Measurements from ENCODE around the gene COL4A2.

The COL4A2 gene

GRCh38 chr13:110402299-110403069 is 95.4 kb downstream of the COL4A2 start:
- DNase-seq (ENCODE audit: low read depth in 2 of 2) = no peak

DNA sequence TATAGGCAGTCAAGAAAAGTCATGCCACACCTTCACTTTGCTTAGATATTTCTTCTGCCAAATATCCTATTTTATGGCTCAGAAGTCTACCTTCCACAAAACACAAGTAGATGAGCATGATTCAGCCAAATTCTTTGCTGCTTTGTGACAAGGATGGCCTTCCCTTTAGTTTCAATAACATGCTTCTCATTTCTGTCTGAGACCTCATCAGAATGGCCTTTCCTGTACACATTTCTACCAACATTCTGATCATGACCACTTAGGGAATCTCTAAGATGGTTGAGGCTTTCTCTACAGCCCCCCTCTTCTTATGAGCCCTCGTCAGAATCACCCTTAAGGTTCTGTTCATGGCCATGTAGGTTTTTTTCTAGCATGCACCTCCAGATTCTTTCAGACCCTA is 96.2 kb downstream of the COL4A2 start:
- DNase-seq (ENCODE audit: low read depth in 2 of 2) = peak in 1 of 2 experiments; percentile 72

GRCh38 chr13:110403721-110404120 is 96.6 kb downstream of the COL4A2 start:
- DNase-seq (ENCODE audit: low read depth in 2 of 2) = no peak

DNA sequence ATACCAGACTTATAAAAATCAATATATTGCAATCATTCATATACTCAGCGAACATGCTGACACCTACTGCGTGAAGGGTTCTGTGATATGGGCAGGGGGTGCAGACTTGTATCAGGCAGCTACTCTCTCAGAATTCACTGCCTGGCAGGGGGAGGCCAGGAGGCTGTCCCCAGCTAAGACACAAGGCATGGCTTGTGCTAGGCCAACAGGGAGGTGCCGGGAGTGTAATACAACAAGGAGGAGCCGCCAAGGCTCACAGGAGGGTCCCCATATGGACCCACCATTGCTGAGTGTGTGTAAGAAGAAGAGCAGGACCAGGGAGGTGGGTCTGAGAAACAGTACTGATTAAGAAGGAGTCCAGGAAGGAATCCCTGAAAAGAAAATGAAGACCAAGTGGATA is 97.2 kb downstream of the COL4A2 start:
- no peak for DNase-seq (ENCODE audit: low read depth in 2 of 2)

DNA sequence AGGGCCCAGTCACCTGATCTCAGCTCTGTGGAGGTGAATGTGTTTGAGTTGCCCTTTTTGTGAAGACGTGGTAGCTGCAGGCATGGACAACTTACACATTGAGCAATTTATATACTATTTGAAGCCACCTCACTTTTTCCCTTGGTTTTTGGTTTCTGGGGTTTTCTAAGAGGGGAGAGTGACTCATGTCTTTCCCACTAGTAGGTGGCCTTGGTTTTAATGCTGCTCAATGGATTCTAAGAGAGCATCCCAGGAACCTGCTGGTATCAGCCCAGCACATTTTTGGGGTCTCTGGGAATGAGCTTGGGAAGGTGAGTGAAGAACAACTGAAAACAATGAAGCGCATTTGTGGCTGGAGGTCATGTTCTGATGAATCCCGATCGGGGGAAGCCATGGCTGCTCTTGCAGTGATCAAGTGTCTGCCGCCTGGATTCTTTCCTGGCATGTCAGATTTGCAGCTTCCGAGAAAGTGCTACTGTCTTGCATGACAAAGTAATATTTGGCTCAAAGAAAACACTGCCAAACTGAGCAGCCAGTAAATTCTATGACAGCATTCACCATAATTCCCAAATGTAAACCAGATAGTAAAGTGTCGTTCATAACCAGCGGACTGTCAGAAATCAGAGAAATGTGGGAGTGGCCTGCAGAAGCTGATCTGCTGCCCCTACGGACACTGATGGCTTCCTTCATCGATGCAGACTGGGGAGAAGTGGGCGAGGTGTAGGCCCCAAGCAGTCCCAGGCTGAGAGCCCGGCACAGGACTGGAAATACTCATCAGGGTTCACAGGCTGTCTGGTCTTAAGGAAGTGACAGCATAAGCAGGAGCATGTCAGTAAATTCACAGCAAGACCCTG is 98.7 kb downstream of the COL4A2 start:
- DNase-seq (ENCODE audit: low read depth in 2 of 2) = peak in 1 of 2 experiments; percentile 73

DNA sequence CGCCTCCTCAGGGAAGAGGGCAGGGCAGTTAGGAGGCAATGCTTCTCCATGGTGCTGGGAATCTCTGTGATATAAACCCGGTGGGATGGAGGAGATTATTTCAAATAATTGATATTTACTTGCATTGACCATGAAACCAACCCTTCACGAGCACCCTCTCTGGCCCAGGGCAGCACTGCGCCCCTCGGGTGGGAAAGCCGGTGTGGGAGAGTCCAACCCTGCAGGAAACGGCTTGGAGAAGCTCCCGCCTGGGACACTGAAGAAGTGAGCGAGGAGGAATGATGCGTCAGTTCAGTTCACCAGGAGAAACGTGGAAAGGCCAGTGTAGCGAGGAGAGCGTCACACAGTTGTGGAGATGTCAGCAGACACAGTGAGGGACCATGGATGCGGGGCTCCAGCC is 99.9 kb downstream of the COL4A2 start:
- no peak for DNase-seq (ENCODE audit: low read depth in 2 of 2)

DNA sequence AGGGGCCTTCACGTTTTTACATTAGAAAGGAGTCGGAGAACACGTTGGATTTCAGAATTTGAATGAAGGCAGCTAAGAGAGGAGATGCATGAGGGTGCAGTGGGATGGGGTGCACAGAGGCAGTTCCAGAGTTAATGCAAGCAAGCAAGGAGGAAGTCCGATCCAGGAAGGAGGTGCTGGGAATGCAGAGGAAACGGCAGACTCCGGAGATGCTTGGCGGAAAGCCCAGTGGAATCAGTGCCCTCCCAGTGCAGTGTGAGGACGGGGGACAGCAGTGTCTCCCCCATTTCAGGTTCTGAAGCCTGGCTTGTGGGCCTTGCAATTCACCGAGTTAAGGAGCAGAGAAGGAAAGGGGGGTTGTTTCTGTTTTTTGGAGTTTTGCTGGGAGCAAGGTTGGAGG is 100.4 kb downstream of the COL4A2 start:
- DNase-seq (ENCODE audit: low read depth in 2 of 2) = no peak

DNA sequence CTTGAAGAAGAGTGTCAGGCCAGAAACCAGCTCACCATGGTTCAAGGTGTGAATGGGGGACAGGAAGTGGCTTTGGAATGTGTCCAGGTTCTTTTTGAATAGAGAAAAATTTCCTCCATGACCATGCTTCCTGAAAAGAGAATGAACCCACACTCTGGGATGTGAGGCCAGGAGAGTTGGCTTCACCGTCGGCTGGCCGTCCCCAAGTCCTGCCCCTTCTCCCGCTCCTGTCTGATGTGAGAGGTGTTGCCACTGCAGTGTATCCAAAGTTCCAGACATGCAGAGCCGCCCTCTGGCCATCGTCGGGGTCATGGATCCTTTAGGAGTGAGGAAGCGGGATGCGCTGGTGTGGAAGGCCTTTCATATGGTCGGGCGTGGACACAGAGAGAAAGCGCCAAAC is 101.2 kb downstream of the COL4A2 start:
- DNase-seq (ENCODE audit: low read depth in 2 of 2) = no peak

GRCh38 chr13:110409581-110409992 is 102.5 kb downstream of the COL4A2 start:
- DNase-seq (ENCODE audit: low read depth in 2 of 2) = no peak

DNA sequence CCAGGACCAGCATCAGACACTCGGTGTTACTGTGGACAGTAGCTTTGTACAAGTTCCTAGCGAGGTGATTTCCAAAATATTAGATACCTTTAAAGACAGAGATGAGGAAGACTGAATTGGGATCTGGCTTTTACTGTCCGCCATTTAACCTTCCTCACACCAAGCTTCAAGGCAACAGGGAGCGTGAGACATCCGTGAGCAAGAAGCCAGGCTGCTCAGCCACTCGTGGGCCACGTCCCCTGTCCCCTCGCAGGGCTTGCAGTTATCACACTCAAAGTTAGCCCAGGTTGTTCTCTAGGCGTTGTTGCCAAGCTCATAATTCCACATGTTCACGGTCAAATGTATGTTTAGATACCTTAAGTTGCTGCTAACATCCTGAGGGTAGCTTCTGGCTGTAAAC is 102.9 kb downstream of the COL4A2 start:
- no peak for DNase-seq (ENCODE audit: low read depth in 2 of 2)

- DNase-seq (ENCODE audit: low read depth in 2 of 2) = no peak
These were observed 104.0 kb downstream of the COL4A2 start for GRCh38 chr13:110410936-110411687.

- no peak for DNase-seq (ENCODE audit: low read depth in 2 of 2)
These were observed 104.6 kb downstream of the COL4A2 start for GRCh38 chr13:110411688-110412059.

GRCh38 chr13:110412132-110412914 is 105.2 kb downstream of the COL4A2 start:
- peak; percentile 97 to 98 for DNase-seq (ENCODE audit: low read depth in 2 of 2)

- no peak for DNase-seq (ENCODE audit: low read depth in 2 of 2)
These were observed 106.1 kb downstream of the COL4A2 start for GRCh38 chr13:110413016-110413675.

- no peak for DNase-seq (ENCODE audit: low read depth in 2 of 2)
These were observed 106.6 kb downstream of the COL4A2 start for GRCh38 chr13:110413676-110414040.

GRCh38 chr13:110414283-110414682 is 107.2 kb downstream of the COL4A2 start:
- DNase-seq (ENCODE audit: low read depth in 2 of 2) = no peak

DNA sequence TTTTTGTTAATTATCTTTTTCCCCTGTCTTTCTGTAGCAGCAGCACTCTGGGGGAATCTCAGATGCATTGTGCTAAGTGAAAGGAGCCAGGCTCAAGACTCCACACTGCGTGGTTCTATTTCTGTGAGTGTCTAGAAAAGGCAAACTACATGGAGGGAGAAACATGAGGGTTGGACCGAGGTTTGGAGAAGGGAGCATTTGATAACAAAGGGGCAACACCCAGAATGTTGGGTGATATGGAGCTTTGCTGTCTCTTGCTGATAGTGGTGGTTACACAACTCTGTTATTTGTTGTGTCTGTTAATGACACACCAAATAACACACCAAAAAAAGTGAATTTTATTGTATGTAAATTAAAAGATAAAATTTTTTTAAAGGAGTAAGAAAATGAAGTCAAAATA is 107.8 kb downstream of the COL4A2 start:
- DNase-seq (ENCODE audit: low read depth in 2 of 2) = no peak

DNA sequence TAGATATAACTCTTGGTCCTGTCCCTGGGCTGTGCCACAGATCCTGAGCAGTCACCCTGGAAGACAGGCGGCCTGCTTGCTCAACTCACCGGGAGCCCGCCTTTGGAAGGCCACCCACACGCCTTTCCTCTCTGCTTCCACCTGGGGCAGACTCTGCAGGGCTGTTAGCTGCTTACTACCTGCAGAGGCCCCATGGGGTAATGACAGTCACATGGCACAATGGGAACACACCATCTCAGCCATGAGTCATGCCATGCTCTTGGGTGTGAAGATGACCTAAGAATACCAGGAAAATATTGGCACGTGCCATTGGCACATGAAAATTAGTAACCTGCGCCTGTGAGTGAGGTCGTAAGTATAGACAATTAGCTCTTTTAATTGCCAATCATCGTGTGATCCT is 108.6 kb downstream of the COL4A2 start:
- DNase-seq (ENCODE audit: low read depth in 2 of 2) = no peak

DNA sequence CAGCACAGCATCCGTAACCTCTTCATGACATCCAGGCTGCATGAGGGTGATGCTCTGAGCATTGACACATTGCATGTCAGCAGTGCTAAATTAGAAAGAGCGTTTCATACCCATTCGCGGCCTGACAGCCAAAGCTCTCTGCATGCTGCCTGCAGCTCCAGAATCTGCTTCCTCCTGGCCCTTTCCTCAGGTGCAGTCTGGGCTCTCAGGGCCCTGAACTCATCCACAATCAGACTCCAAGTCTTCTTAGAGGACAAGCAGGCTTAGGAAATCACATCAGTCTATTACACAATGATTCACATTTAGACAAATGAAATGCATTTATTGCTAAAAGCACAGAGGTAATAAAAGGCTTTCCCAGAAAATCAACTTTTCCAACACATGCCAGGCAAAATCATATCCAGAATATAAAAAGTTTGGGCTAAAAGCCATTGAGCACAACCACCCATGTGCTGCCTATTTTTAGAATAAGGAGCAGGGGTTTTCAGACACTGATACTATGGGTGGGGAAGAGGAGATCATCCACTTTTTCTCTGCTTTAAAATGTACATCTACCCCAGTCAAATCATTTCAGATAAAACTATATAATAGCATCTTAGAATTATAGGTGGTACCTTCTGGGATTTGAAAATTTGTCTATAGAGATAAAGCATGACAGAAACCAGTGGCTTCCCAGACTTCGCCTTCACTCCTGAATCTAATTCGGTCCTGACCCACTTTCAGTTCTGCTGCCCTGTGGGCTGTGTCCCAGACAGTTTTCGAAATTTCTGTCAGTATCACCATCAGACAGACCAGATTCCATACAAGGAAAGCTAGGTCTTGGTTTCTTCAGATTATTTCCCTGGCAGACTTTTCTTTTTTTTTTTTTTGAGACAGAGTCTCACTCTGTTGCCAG is 109.3 kb downstream of the COL4A2 start:
- no peak for DNase-seq (ENCODE audit: low read depth in 2 of 2)

DNA sequence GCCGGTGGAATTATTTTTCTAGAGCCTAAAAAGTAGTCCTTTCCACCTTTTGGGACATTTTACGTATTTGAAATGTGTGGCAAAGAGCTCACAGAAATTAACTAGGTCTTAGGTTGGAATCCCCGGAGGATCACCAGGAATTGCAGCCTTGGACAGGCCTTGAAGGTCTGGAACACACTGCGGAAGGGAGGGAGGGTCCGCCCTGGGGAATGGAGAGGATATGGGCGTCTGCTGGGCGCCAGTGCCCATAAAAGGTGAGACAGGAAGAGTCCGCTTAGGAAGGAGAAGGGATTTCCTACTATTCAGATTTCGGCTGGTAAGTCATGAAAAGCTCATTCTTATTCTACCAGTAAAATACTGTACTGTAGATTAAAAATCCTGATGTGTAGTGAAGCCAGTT is 111.9 kb downstream of the COL4A2 start:
- no peak for DNase-seq (ENCODE audit: low read depth in 2 of 2)

Data from fibroblast of skin of left quadriceps (primary cell).